GM23338 (cell line): ENCODE results near the gene CDK18. TPM values are rescaled to one million over a fixed set of nuclear protein-coding genes. Genes with fewer than 3 reads are reported as not detected.

Experiments
- ATAC-seq: fragments of 200-7000 bp; cut with Tn5 transposase; 3 replicates; pipeline ENCODE4 v1.9.1; 2020
- DNase-seq: peaks from one replicate; pipeline ENCODE4 v3.0.0-alpha.2; 2015; ENCODE audit warnings: low spot score
- H2AFZ ChIP-seq: fragments of 200-600 bp; sonication (generic); 2 replicates; pipeline ENCODE4 v1.8.0; 2016; ENCODE audit warnings: antibody characterized with exemption, mild to moderate bottlenecking, moderate library complexity
- H3F3A ChIP-seq: fragments of 200-600 bp; sonication (generic); replicated peaks from 2 replicates; pipeline ENCODE4 v1.8.0; 2017; ENCODE audit warnings: antibody characterized with exemption, mixed run types, low read depth
- H3K27ac ChIP-seq: fragments of 200-600 bp; sonication (generic); 2 replicates; pipeline ENCODE4 v1.6.1; 2016; ENCODE audit warnings: low read depth
- H3K27me3 ChIP-seq: fragments of 200-600 bp; sonication (generic); 2 replicates; pipeline ENCODE4 v1.8.0; 2016; ENCODE audit warnings: mild to moderate bottlenecking, mixed run types, moderate library complexity; ENCODE audit not compliant: insufficient read depth
- H3K36me3 ChIP-seq: fragments of 200-600 bp; sonication (generic); 2 replicates; pipeline ENCODE4 v1.8.0; 2016; ENCODE audit warnings: mild to moderate bottlenecking; ENCODE audit not compliant: insufficient read depth
- H3K4me1 ChIP-seq: fragments of 200-600 bp; sonication (generic); 2 replicates; pipeline ENCODE4 v1.8.0; 2016; ENCODE audit warnings: mild to moderate bottlenecking, moderate library complexity; ENCODE audit not compliant: insufficient read depth
- H3K4me2 ChIP-seq: fragments of 200-600 bp; sonication (generic); 2 replicates; pipeline ENCODE4 v1.7.1; 2017; ENCODE audit warnings: mixed run types
- H3K4me3 ChIP-seq: fragments of 200-600 bp; sonication (generic); 2 replicates; pipeline ENCODE4 v1.6.1; 2016; ENCODE audit warnings: mixed run types
- H3K79me2 ChIP-seq: fragments of 200-600 bp; sonication (generic); replicated peaks from 2 replicates; pipeline ENCODE4 v1.8.0; 2017; ENCODE audit warnings: mild to moderate bottlenecking; ENCODE audit not compliant: insufficient read depth
- H3K9me2 ChIP-seq: fragments of 200-600 bp; sonication (generic); 2 replicates; pipeline ENCODE4 v1.8.0; 2017; ENCODE audit not compliant: insufficient read depth
- H4K20me1 ChIP-seq: fragments of 200-600 bp; sonication (generic); replicated peaks from 2 replicates; pipeline ENCODE4 v1.8.0; 2017; ENCODE audit warnings: mild to moderate bottlenecking; ENCODE audit not compliant: insufficient read depth
- H3K27ac Mint-ChIP-seq: 2 replicates; pipeline ENCODE4 v1.8.0; 2020; ENCODE audit warnings: inconsistent platforms, mild to moderate bottlenecking, moderate library complexity, mixed read lengths
- H3K27me3 Mint-ChIP-seq: 3 replicates; pipeline ENCODE4 v1.8.0; 2022; ENCODE audit warnings: low read depth, mild to moderate bottlenecking, moderate library complexity, mixed read lengths, inconsistent platforms; ENCODE audit not compliant: insufficient read depth, poor library complexity
- H3K36me3 Mint-ChIP-seq: 3 replicates; pipeline ENCODE4 v1.8.0; 2021; ENCODE audit warnings: low read depth, mild to moderate bottlenecking, inconsistent platforms, moderate library complexity, mixed read lengths
- H3K4me1 Mint-ChIP-seq: 3 replicates; pipeline ENCODE4 v1.8.0; 2020; ENCODE audit warnings: mild to moderate bottlenecking, inconsistent platforms, mixed read lengths
- H3K4me3 Mint-ChIP-seq: 3 replicates; pipeline ENCODE4 v1.8.0; 2021; ENCODE audit warnings: moderate library complexity, mild to moderate bottlenecking, inconsistent platforms, mixed read lengths
- H3K9me3 Mint-ChIP-seq: 3 replicates; pipeline ENCODE4 v1.8.0; 2020; ENCODE audit warnings: moderate library complexity, mild to moderate bottlenecking, inconsistent platforms, mixed read lengths
- CREB1 ChIP-seq: fragments of 250-450 bp; sonication (Bioruptor Pico); IDR thresholded peaks from 2 replicates; pipeline ENCODE4 v1.5.0; 2020; ENCODE audit warnings: low read depth, mild to moderate bottlenecking, moderate library complexity
- EZH2 ChIP-seq: fragments of 200-600 bp; sonication (generic); IDR thresholded peaks from one replicate; pipeline ENCODE4 v1.8.0; 2017; ENCODE audit warnings: antibody characterized with exemption, mild to moderate bottlenecking, low read depth; ENCODE audit not compliant: unreplicated experiment
- EZH2phosphoT487 ChIP-seq: fragments of 200-600 bp; sonication (generic); IDR thresholded peaks from one replicate; pipeline ENCODE4 v1.8.1; 2018; ENCODE audit warnings: antibody characterized with exemption; ENCODE audit not compliant: unreplicated experiment
- JUNB ChIP-seq: IDR thresholded peaks from one replicate; pipeline ENCODE4 v1.6.1; 2016; ENCODE audit warnings: antibody characterized with exemption; ENCODE audit not compliant: unreplicated experiment
- NANOG ChIP-seq: IDR thresholded peaks from 2 replicates; pipeline ENCODE4 v1.6.1; 2016; ENCODE audit warnings: antibody characterized with exemption, borderline replicate concordance
- POLR2AphosphoS5 ChIP-seq: IDR thresholded peaks from 2 replicates; pipeline ENCODE4 v1.6.1; 2016; ENCODE audit warnings: antibody characterized with exemption, low read depth
- STAT1 ChIP-seq: IDR thresholded peaks from one replicate; pipeline ENCODE4 v1.6.1; 2016; ENCODE audit warnings: antibody characterized with exemption; ENCODE audit not compliant: unreplicated experiment
- ZNF114 ChIP-seq: fragments of 250-450 bp; sonication (Bioruptor Pico); IDR thresholded peaks from 2 replicates; pipeline ENCODE4 v1.5.0; 2020; ENCODE audit warnings: mild to moderate bottlenecking, moderate library complexity
- ZNF331 ChIP-seq: fragments of 250-450 bp; sonication (Bioruptor Pico); IDR thresholded peaks from 2 replicates; pipeline ENCODE4 v1.5.0; 2020; ENCODE audit warnings: low read depth, mild to moderate bottlenecking, moderate library complexity
- polyA plus RNA-seq: library from polyadenylated mRNA; unstranded; fragments of >200 nt; fragmentation: Nextera tagmentation; extraction: Ambion mirVana; gene quantifications from 2 replicates; pipeline ENCODE4 v1.2.1, GENCODE V29; 2016
- total RNA-seq: library from RNA; depleted of rRNA; stranded (reverse); fragments of >200 nt; shearing (Covaris generic); gene quantifications from 2 replicates; pipeline ENCODE4 v1.2.3, GENCODE V29; 2014
- TF ChIP-seq, protein P1 (sequence below): IDR thresholded peaks from 2 replicates; pipeline ENCODE4 v1.6.1; 2016; ENCODE audit warnings: antibody characterized with exemption
- TF ChIP-seq, protein P2 (sequence below), 2 experiments: fragments of 200-600 bp in 1 of 2; sonication (generic) in 1 of 2; conservative IDR thresholded peaks; 2 replicates each; pipeline versions ENCODE4 v1.5.1 to v1.6.1; 2016 to 2017; ENCODE audit warnings: antibody characterized with exemption in 2 of 2, low read depth in 2 of 2, mild to moderate bottlenecking in 2 of 2, moderate library complexity in 1 of 2
- TF ChIP-seq, protein P3 (sequence below): fragments of 250-450 bp; sonication (Bioruptor Pico); IDR thresholded peaks from 2 replicates; pipeline ENCODE4 v1.5.0; 2020; ENCODE audit warnings: mild to moderate bottlenecking, moderate library complexity
- TF ChIP-seq, protein P4 (sequence below): IDR thresholded peaks from one replicate; pipeline ENCODE4 v1.6.1; 2018; ENCODE audit warnings: antibody characterized with exemption; ENCODE audit not compliant: unreplicated experiment

Gene CDK18
- total and polyA plus RNA-seq, 2 experiments from 2014 or later, result 21.1 to 46.5 TPM

DNA sequence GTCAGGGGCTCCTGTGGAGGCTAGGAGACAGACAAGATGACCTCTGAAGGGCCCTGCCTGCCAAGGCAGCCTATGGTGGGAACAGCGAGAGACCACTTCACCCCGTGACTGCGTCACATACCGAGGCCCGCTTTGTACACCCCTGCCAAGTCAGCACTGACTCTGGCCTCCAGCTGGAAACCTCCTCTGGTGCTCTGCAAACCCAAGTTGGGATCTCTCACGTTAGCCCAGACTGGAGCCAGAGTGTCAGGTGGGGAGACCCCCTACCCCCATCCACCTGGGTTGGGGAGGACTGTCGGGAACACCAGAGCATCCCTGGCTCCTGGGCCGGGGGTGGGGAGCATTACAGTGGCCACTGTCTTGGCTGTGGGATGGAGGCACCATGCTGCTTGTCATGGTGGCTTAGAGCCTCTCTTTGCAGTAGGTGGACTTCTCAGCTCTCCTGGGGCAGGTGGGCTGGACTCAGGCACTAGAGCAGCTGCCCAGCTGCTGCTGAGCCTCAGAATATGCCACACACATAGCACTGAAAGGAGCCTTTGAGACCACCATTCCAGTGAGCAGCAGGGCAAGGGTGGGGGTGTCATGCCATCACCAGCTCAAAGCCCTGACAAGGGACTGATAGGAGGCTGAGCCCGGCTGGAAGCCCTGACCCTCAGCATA, 77.0 kb downstream of the CDK18 start:
- DNase-seq (no peak), ATAC-seq (no peak)
- no peak for TF ChIP-seq CREB1 (CRISPR knock-in tag)
- TF ChIP-seq ZNF114 (CRISPR knock-in tag), result no peak
- TF ChIP-seq STAT1, result no peak
- TF ChIP-seq, protein P1, sequence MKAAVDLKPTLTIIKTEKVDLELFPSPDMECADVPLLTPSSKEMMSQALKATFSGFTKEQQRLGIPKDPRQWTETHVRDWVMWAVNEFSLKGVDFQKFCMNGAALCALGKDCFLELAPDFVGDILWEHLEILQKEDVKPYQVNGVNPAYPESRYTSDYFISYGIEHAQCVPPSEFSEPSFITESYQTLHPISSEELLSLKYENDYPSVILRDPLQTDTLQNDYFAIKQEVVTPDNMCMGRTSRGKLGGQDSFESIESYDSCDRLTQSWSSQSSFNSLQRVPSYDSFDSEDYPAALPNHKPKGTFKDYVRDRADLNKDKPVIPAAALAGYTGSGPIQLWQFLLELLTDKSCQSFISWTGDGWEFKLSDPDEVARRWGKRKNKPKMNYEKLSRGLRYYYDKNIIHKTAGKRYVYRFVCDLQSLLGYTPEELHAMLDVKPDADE, result no peak
- TF ChIP-seq NANOG, result no peak
- TF ChIP-seq ZNF331, result no peak
- TF ChIP-seq, protein P2, sequence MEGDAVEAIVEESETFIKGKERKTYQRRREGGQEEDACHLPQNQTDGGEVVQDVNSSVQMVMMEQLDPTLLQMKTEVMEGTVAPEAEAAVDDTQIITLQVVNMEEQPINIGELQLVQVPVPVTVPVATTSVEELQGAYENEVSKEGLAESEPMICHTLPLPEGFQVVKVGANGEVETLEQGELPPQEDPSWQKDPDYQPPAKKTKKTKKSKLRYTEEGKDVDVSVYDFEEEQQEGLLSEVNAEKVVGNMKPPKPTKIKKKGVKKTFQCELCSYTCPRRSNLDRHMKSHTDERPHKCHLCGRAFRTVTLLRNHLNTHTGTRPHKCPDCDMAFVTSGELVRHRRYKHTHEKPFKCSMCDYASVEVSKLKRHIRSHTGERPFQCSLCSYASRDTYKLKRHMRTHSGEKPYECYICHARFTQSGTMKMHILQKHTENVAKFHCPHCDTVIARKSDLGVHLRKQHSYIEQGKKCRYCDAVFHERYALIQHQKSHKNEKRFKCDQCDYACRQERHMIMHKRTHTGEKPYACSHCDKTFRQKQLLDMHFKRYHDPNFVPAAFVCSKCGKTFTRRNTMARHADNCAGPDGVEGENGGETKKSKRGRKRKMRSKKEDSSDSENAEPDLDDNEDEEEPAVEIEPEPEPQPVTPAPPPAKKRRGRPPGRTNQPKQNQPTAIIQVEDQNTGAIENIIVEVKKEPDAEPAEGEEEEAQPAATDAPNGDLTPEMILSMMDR (conservative IDR thresholded peaks at IDR 0.05; ENCODE audit: low read depth in 2 of 2), result no peak
- TF ChIP-seq, protein P3, sequence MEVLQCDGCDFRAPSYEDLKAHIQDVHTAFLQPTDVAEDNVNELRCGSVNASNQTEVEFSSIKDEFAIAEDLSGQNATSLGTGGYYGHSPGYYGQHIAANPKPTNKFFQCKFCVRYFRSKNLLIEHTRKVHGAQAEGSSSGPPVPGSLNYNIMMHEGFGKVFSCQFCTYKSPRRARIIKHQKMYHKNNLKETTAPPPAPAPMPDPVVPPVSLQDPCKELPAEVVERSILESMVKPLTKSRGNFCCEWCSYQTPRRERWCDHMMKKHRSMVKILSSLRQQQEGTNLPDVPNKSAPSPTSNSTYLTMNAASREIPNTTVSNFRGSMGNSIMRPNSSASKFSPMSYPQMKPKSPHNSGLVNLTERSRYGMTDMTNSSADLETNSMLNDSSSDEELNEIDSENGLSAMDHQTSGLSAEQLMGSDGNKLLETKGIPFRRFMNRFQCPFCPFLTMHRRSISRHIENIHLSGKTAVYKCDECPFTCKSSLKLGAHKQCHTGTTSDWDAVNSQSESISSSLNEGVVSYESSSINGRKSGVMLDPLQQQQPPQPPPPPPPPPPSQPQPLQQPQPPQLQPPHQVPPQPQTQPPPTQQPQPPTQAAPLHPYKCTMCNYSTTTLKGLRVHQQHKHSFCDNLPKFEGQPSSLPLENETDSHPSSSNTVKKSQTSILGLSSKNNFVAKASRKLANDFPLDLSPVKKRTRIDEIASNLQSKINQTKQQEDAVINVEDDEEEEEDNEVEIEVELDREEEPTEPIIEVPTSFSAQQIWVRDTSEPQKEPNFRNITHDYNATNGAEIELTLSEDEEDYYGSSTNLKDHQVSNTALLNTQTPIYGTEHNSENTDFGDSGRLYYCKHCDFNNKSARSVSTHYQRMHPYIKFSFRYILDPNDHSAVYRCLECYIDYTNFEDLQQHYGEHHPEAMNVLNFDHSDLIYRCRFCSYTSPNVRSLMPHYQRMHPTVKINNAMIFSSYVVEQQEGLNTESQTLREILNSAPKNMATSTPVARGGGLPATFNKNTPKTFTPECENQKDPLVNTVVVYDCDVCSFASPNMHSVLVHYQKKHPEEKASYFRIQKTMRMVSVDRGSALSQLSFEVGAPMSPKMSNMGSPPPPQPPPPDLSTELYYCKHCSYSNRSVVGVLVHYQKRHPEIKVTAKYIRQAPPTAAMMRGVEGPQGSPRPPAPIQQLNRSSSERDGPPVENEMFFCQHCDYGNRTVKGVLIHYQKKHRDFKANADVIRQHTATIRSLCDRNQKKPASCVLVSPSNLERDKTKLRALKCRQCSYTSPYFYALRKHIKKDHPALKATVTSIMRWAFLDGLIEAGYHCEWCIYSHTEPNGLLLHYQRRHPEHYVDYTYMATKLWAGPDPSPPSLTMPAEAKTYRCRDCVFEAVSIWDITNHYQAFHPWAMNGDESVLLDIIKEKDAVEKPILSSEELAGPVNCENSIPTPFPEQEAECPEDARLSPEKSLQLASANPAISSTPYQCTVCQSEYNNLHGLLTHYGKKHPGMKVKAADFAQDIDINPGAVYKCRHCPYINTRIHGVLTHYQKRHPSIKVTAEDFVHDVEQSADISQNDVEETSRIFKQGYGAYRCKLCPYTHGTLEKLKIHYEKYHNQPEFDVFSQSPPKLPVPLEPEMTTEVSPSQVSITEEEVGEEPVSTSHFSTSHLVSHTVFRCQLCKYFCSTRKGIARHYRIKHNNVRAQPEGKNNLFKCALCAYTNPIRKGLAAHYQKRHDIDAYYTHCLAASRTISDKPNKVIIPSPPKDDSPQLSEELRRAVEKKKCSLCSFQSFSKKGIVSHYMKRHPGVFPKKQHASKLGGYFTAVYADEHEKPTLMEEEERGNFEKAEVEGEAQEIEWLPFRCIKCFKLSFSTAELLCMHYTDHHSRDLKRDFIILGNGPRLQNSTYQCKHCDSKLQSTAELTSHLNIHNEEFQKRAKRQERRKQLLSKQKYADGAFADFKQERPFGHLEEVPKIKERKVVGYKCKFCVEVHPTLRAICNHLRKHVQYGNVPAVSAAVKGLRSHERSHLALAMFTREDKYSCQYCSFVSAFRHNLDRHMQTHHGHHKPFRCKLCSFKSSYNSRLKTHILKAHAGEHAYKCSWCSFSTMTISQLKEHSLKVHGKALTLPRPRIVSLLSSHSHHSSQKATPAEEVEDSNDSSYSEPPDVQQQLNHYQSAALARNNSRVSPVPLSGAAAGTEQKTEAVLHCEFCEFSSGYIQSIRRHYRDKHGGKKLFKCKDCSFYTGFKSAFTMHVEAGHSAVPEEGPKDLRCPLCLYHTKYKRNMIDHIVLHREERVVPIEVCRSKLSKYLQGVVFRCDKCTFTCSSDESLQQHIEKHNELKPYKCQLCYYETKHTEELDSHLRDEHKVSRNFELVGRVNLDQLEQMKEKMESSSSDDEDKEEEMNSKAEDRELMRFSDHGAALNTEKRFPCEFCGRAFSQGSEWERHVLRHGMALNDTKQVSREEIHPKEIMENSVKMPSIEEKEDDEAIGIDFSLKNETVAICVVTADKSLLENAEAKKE (CRISPR knock-in tag), result no peak
- no peak for TF ChIP-seq EZH2phosphoT487
- TF ChIP-seq POLR2AphosphoS5, result no peak
- no peak for TF ChIP-seq JUNB
- TF ChIP-seq EZH2, result no peak
- TF ChIP-seq, protein P4, sequence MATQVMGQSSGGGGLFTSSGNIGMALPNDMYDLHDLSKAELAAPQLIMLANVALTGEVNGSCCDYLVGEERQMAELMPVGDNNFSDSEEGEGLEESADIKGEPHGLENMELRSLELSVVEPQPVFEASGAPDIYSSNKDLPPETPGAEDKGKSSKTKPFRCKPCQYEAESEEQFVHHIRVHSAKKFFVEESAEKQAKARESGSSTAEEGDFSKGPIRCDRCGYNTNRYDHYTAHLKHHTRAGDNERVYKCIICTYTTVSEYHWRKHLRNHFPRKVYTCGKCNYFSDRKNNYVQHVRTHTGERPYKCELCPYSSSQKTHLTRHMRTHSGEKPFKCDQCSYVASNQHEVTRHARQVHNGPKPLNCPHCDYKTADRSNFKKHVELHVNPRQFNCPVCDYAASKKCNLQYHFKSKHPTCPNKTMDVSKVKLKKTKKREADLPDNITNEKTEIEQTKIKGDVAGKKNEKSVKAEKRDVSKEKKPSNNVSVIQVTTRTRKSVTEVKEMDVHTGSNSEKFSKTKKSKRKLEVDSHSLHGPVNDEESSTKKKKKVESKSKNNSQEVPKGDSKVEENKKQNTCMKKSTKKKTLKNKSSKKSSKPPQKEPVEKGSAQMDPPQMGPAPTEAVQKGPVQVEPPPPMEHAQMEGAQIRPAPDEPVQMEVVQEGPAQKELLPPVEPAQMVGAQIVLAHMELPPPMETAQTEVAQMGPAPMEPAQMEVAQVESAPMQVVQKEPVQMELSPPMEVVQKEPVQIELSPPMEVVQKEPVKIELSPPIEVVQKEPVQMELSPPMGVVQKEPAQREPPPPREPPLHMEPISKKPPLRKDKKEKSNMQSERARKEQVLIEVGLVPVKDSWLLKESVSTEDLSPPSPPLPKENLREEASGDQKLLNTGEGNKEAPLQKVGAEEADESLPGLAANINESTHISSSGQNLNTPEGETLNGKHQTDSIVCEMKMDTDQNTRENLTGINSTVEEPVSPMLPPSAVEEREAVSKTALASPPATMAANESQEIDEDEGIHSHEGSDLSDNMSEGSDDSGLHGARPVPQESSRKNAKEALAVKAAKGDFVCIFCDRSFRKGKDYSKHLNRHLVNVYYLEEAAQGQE, result no peak
- Mint-ChIP-seq H3K9me3 (no peaks in the 10 kb centered on the region), H3K4me3 (no peak overlapping the region), H3K27me3 (peaks cover 18% of the 10 kb centered on the region), H3K4me1 (peaks cover 15% of the 10 kb centered on the region), H3K27ac (no peak overlapping the region), H3K36me3 (no peaks in the 10 kb centered on the region)
- no peaks in the 10 kb centered on the region for H4K20me1 ChIP-seq
- H3K4me2 ChIP-seq, result no peak overlapping the region
- no peaks in the 10 kb centered on the region for H3F3A ChIP-seq
- H2AFZ ChIP-seq, result no peak overlapping the region
- H3K36me3 ChIP-seq, result no peaks in the 10 kb centered on the region
- H3K9me2 ChIP-seq, result no peaks in the 10 kb centered on the region
- H3K4me1 ChIP-seq, result no peaks in the 10 kb centered on the region
- no peak overlapping the region for H3K4me3 ChIP-seq
- no peaks in the 10 kb centered on the region for H3K27me3 ChIP-seq
- H3K79me2 ChIP-seq, result no peaks in the 10 kb centered on the region
- no peak overlapping the region for H3K27ac ChIP-seq
